HG03439 (cell line): ENCODE measurements around the gene GHDC.
"Not testable (repeated sequence)": the region's sequence is repeated elsewhere in the genome, so short reads cannot be mapped to it uniquely, and the experiment has no call there.

Experiments
- ATAC-seq: cut with Tn5 transposase; IDR thresholded peaks from one replicate; pipeline ENCODE4 v1.9.1; 2021; ENCODE audit warnings: mild to moderate bottlenecking, moderate library complexity; ENCODE audit not compliant: unreplicated experiment

Gene GHDC, protein sequence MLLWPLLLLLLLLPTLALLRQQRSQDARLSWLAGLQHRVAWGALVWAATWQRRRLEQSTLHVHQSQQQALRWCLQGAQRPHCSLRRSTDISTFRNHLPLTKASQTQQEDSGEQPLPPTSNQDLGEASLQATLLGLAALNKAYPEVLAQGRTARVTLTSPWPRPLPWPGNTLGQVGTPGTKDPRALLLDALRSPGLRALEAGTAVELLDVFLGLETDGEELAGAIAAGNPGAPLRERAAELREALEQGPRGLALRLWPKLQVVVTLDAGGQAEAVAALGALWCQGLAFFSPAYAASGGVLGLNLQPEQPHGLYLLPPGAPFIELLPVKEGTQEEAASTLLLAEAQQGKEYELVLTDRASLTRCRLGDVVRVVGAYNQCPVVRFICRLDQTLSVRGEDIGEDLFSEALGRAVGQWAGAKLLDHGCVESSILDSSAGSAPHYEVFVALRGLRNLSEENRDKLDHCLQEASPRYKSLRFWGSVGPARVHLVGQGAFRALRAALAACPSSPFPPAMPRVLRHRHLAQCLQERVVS

DNA sequence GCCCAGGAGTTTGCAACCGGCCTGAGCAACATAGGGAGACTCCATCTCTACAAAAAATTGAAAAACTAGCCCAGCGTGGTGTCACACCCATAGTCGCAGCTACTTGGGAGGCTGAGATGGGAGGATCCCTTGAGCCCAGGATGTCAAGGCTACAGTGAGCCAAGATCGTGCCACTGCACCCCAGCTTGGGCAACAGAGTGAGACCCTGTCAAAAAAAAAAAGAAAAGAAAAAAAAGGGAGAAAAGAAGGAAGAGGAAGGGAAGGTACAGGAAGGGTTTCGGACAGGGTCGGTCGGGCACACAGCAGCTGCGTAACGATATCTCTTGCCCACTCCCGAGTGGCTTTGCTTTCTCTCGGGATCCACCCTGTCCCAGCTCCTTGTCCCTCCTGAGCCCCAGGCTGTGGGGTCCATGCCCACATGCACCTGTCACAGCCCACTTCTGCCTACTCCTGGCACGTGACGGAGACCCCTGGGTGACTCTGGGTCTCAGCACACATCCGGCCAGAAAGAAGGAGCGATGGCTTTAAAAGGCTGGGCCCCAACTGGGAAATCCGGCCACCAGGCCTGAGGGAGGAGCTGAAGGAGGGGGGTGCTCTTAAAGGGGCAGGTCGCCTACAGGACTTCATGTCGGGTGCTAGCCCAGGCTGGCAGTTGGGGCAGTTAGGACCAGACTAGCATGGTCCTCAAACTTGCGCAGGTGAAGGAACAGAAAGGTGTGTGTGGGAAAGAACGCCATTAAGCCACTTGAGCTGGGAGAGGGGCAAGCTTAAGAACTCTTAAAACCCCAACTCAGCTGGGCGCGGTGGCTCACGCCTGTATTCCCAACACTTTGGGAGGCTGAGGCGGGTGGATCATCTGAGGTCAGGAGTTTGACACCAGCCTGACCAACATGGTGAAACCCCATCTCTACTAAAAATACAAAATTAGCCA, at the start of gene GHDC:
Gene GHDC, minus strand, starts transcription at position 526 of the 931 bp plus-strand sequence. CDS start 913 bp downstream, outside the sequence.
- ATAC-seq = peak; percentile 80

DNA sequence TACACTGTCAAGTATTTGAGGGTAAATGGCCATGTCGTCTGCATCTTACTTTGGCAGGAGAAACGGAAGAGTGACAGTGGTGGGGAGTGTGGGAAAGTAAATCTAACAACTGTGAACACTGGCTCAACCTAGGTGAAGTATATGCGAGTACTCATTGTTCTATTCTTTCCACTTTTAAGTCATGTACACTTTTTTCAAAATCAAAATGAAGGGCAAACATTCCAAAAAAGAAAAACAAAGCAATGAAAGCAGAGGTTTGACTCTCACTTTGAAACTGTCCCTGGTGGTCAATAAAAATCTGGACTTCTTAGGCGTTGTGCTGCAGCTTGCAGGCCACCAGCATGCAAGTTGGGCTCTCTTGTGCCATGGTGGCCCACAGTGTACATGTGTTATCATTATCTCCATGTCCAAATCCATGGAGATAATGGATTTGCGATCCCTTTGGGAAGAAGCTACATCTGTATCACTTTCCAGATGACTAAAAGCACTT, 49.2 kb upstream of the GHDC start:
- no peak for ATAC-seq

DNA sequence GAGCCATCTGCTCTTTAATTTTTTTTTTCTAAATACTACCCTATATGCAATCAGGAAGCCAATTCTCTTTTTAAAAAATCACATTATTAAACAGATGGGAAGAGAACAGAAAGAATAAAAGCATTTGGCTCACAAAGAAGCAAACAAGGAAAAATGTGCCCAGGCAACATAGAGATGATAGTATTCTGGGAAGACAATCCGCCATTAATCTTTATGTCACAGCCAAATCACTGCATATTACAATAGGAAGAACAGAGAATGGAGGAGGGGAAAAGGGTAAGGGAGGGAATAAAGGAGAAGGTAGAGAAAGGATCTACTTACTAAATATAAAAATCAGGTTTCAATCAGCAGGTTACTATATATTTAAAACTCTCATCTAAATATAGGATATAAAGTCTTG, 47.6 kb upstream of the GHDC start:
- no peak for ATAC-seq

DNA sequence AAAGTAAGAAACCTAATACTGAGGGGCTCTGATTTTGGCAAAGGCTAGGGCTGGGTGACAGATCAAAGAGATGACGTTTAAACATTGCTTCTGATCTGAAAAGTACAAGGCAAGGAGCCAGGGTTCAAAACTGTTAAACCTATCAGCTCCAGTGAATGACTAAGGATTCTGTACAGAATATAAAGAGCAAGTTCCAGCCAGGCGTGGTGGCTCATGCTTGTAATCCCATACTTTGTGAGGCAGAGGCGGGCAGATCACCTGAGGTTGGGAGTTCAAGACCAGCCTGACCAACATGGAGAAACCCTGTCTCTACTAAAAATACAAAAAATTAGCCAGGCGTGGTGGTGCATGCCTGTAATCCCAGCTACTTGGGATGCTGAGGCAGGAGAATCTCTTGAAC, 46.6 kb upstream of the GHDC start:
- ATAC-seq = not testable (repeated sequence)

DNA sequence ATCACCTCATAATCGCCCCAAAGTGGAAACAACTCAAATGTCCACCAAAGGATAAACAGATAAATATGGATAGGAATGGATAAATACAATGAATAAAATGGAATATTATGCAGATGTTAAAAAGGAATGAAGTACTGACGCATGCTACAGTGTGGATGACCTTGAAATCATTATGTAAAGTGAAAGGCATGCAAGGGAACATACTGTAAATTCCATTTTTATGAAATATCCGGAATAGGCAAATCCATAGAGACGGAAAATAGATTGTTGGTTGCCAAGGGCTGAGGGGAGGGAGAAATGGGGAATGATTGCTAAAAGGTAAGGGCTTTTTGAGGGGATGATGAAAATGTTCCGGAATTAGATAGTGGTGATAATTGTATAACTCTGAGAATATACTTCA, 45.9 kb upstream of the GHDC start:
- no peak for ATAC-seq

DNA sequence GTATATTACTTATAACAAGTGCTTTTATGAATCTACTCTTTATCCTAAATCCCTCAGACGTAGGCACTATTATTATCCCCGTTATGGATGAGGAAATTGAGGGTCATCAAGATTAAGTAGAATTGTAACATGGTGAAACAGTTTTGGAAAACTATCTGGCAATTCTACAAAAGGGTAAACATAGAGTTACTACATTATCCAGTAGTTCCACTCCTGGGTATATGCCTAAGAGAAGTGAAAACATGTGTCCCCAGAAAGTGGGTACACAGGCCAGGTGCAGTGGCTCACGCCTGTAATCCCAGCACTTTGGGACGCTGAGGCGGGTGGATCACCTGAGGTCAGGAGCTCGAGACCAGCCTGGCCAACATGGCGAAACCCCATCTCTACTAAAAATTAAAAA, 45.3 kb upstream of the GHDC start:
- not testable (repeated sequence) for ATAC-seq

DNA sequence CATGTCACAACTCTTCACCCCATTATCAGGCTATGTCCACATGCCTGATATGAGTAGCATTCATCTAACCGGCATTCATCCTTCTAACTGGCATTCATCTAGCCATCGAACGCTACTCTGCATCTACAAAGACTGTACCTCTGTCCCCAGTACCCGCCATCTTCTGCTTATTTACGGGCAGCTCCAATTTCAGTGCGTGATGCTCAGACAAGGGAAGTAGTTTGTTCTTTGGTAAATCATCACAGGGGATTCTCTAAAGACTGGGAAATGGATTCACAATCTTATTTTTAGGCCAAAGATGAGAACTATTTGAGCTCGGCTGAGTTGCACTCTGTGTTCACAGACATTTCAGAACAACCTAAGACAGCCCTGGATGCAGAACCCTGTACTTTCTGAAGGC, 42.5 kb upstream of the GHDC start:
- no peak for ATAC-seq

DNA sequence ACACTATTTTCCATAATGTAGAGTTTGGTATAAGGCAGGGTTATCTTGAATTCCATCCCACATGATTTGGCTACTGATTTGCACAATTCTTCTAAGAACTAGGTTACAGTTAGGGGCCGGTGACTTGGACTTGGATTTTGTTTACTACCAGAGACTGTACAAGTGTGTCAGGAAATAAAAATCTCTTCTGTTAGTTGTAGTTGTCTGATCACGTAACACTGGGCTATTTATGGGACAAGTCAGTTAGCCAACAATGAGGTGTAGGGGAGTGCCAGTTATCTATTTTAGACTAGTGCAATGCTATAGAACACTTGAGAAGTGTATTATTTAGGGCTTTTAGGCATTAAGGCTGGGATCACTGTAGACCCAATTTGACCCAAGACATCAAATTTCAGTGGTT, 39.7 kb upstream of the GHDC start:
- no peak for ATAC-seq

DNA sequence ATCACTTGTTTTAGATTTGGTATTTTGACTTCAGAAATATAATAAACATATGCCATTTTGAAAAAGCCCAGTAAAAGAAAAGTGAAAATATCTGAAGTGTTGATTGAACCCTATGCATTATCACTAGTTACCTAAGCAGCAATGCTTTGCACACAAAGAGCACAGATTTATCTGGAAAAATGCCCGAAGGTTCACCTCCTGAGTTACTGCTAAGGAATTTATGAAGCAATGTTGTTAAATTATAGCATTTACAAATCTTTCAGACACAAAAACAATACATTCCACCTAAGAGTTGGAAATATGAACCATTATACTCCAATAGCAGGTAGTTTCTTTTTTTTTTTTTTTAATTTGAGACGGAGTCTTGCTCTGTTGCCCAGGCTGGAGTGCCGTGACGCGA, 38.9 kb upstream of the GHDC start:
- ATAC-seq = no peak

DNA sequence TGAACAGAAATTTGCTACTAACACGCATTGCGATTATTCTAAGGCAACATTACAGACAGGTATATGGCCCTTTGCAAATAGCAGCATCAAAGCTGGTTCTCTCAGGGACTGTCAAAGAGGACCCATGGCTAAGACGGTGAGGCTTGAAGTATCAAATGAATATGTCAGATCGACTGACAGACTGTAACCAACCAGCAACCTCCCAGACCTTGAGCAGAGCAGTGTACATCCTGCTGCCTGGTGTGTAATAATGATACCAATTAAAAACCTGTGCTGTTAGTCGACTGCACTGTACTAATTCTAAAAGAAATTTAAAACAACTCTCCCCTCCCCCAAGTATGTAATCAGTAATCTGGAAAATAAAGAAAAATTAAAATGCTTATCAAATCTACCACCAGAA, 35.9 kb upstream of the GHDC start:
- ATAC-seq = no peak

DNA sequence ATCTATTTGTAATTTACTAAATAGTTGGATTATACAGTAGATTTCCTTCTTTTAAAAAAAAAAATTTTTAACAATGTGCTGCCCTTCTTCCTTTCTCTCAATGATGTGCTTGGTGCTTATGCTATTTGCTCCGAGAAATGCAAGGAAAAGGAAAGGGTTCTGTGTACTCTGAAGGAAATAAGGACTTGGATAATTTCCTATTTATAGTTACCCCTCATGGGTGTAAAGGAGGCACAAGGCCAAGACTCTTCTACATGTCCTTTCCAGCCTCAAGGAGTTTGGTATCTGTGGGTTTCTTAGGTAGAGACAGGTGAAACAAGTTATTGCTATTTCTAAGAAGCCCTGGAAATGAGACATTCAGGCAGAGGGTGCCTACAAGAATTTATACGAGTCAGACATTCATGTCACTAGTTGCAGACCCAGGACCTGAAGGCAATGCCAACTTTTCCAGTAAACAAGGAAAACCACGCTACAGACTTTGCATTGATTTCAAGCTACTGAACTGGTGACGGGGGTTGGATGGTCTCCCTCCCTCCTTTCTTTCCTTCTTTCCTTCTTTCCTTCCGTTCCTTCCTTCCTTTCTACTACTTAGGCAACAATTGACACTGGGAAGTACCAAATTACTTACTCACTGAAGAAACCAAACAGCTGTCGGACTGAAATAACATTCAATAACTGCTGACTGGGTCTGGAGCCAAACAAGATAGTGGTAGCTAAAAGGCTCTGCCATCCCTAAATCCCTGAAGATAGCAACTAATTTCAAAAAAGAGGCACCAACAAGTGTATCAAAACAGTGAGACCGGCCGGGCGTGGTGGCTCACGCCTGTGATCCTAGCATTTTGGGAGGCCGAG, 33.8 kb upstream of the GHDC start:
- no peak for ATAC-seq

DNA sequence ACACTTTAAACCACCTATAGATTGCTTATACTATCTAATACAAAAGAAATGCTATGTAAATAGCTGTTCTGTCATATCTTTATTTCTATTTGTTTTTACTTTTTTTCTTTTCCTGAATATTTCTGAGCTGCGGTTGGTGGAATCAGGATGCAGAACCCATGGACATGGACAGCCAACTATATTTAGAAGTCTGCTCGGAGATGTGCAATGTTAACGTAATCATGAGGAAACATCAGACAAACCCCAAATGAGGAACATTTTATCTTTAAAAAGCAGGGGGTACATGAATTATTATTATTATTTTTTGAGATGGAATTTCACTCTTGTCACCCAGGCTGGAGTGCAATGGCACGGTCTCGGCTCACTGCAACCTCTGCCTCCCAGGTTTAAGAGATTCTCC, 31.4 kb upstream of the GHDC start:
- no peak for ATAC-seq

DNA sequence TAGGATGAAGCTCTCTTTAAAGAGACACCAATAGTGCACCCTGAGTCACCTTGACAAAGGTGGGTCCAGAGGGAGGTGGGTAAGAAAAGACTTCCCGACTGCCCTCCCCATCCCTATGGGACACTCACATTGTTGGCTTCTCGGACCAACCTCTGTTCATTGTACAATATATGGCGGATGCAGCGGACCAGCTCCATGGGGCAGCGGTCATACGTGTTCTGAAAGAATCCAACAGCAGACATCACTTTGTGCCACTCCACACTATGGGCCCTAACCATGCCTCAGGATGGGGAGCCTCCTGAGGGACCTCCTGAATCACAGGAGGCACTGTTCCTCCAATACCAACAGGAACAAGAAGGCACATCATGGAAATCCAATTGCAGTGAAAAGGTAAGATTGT, 30.4 kb upstream of the GHDC start:
- no peak for ATAC-seq

DNA sequence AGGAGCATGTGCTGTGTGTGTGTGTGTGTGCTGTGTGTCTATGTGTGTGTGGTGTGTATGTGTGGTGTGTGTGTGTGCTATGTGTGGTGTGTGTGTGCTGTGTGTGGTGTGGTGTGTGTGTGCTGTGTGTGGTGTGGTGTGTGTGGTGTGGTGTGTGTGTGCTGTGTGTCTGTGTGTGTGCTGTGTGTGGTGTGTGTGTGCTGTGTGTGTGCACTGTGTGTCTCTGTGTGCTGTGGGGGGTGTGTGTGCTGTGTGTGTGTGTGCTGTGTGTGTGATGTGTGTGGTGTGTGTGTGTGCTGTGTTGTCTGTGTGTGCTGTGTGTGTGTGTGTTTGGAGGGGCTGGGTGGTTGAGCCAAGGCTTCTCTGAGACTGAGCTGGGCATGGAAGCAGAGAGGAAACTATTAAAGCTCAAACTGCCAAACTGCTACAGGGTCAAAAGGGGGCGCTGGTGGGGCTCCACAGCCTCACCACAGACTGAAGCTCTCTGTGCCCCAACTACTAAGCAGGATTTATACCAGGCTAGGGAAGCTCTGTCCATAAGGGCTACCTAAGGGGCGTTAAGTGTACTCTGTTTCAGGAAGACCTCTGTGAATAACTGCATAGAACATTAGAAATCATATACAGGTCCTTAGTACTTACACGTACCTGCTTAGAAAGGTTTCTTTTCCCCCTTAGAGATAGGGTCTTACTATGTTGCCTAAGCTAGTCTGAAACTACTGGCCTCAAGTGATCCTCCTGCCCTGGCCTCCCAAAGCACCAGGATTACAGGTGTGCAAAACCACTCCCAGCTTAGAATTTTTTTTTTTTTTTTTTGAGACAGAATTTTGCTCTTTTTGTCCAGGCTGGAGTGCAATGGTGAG, 27.8 kb upstream of the GHDC start:
- ATAC-seq = no peak

DNA sequence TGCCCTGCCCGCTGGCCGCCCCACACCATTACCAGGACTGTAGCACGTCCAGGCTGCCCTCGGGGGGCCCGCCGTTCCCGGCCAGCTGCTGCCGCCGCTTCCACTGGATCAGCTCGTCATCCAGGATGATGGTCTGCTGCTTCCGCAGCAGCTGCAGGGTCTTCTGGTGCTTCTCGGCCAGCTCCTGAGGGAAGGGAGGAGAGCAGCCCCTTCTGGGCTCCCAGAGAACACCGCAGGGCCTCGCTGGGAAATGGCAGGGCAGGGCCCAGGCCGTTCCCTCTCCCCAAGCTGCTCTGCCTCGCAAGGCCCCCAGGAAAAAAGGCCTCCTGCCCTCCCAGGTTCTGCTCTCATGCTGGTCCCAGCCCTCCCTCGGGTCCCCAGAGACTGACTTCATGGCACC, 25.0 kb upstream of the GHDC start:
- ATAC-seq = not testable (repeated sequence)

DNA sequence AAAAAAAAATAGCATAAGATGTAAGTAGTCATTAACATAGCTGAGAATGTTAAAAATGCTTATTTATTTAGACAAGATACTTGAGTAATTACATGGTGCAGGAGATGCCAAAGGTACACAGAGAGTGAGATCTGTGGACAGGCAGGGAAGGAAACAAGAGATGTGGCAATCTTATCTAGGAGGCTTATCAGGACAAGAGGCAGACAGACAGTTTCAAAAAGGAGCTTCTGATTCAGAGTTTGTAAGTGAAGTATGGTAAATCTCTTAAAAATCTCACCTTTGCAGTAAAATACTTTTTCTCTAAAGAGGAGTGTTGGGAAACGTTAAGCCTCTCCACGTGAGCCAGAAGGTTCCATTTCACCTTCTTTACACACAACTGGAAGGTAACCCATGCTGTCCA, 19.9 kb upstream of the GHDC start:
- ATAC-seq = no peak

DNA sequence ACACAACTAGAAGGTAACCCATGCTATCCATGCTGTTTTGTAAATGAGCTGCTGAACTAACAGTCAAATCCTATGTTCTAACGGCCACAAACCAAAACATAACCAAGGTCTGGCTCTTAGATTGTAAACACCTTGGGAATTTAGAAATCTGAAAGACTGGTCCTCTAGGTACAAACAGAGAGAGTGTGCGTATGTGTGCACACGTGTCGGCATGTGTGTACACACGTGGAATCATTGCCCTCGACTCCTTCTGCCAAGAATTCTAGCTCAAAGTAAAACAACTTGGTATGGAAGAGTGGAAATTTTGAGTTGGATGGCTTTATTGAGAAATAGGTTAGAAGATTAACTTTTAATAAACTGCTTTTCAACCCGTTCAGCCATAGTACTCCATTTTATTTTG, 18.1 kb upstream of the GHDC start:
- no peak for ATAC-seq

DNA sequence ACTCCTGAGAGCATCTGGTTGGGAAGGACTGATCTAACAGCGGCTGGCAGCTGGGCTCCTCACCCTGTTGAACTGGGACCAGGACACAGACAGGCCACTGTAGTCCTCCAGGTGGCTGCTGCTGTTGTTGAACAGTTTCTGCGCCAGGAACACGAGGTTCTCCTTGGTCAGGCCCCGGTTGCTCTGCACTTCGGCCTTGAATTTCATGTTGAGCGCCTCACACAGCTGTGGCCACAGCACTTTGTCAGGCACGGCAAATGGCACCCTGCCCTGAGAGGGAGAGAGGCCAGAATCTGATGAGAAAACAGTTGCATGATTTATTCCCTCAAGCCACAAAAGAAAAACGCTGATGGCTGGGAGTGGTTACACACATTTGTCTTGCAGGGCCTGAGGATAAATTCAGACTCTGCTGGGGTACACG, 17.6 kb upstream of the GHDC start:
- not testable (repeated sequence) for ATAC-seq

DNA sequence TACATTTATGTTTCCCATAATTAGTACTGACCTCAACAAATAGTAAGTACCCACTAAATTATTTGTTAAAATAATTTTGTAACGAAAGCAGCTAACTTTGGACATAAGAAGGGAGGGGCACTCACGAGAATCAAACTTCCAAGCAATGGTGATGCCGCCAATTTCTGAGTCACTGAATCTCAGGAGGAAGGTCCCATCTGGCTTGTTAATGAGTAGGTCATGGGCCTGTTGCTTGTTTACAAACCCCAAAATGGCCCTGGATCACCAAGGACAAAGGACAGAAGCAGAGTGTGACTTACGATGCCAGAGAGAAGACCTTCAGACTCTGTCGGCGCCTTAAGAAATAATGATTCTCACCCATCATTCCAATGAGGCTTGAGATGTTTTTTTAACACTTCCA, 15.8 kb upstream of the GHDC start:
- ATAC-seq = no peak

DNA sequence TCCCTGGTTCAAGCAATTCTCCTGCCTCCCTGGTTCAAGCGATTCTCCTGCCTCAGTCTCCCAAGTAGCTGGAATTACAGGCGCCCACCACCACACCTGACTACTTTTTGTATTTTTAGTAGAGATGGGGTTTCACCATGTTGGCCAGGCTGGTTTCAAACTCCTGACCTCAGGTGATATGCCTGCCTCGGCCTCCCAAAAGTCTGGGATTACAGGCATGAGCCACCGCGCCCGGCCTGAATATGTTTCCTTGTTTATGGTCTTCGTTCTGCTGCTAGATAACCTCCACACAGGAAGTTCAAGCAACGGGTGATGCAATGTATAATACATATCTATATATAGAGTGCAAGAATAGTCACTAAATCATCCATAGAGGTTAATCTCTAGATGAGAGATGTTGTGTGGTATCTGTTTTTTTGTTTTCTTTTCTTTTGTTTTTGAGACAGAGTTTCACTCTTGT, 11.9 kb upstream of the GHDC start:
- not testable (repeated sequence) for ATAC-seq
